Measurements from ENCODE around the gene KLHL10. TPM values are rescaled to one million over a fixed set of nuclear protein-coding genes. Genes with fewer than 3 reads are reported as not detected.
A peak's percentile ranks its signal among the peaks of the same experiment; 100 is the strongest.
"Not testable (repeated sequence)": the region's sequence is repeated elsewhere in the genome, so short reads cannot be mapped to it uniquely, and the experiment has no call there.

Gene KLHL10
- polyA plus RNA-seq, 1 donor: 0.06 TPM

- no CpG with 5 or more reads among the region's 13 CpGs for WGBS (ENCODE audit: insufficient coverage, low lambda C conversion rate)
These were observed 2.3 kb upstream of the KLHL10 start for GRCh38 chr17:41835214-41835799.

GRCh38 chr17:41835800-41836549 is 1.6 kb upstream of the KLHL10 start, which contains the start of gene NT5C3B:
TSS of gene NT5C3B (minus strand) at chr17:41836232. CDS start at chr17:41836193, 39 bp downstream.
- Histone ChIP-seq H3K36me3 (ENCODE audit: control insufficient read depth, insufficient read depth, low read length) (peaks cover 12% of the 10 kb centered on the region), H3K4me3 (ENCODE audit: low read length) (peak within 1 kb of the TSS; percentile 75), H3K9me3 (ENCODE audit: control insufficient read depth, low read depth, low read length) (no peaks in the 10 kb centered on the region), H3K27ac (ENCODE audit: low read length) (no peak within 1 kb of the TSS), H3K4me1 (ENCODE audit: control insufficient read depth, insufficient read depth, low read length) (no peaks in the 10 kb centered on the region), H3K27me3 (ENCODE audit: control insufficient read depth, insufficient read depth, low read length) (no peaks in the 10 kb centered on the region)
- no CpG with 5 or more reads among the region's 72 CpGs for WGBS (ENCODE audit: insufficient coverage, low lambda C conversion rate)
- DNase-seq: peak; percentile 51 to 64

More at GRCh38 chr17:41835214-41835799, 2.3 kb upstream of the KLHL10 start:
- Histone ChIP-seq H3K27me3 (ENCODE audit: control insufficient read depth, insufficient read depth, low read length) (no peaks in the 10 kb centered on the region), H3K4me1 (ENCODE audit: control insufficient read depth, insufficient read depth, low read length) (no peaks in the 10 kb centered on the region), H3K27ac (ENCODE audit: low read length) (no peak overlapping the region), H3K9me3 (ENCODE audit: control insufficient read depth, low read depth, low read length) (no peaks in the 10 kb centered on the region), H3K4me3 (ENCODE audit: low read length) (peak overlapping the region; percentile 75), H3K36me3 (ENCODE audit: control insufficient read depth, insufficient read depth, low read length) (peaks cover 16% of the 10 kb centered on the region)
- no peak for DNase-seq

DNA sequence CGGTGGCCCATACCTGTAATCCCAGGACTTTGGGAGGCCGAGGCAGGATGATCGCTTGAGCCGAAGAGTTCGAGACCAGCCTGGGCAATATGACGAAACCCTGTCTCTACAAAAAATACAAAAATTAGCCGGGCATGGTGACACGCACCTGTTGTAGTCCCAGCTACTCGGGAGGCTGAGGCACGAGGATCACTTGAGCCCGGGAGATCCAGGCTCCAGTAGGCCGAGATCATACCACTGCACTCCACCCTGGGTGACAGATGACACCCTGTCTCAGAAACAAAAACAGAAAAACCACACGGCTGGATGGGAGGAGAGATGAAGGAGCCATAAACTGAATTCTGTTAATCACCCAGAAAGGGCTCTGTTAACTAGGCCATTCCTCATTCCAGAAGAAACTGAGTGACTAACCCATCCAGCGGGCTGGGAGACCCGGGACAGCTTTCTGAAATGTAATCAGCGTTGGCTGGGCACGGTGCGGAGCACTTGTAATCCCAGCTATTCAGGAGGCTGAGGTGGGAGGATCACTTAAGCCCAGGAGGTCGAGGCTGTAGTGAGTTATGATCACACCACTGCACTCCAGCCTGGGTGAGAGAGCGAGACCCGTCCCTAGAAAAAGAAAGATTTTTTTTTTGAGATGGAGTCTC is 952 bp upstream of the KLHL10 start:
- H3K27ac ChIP-seq (ENCODE audit: low read length): no peak overlapping the region
- no CpG with 5 or more reads among the region's 21 CpGs for WGBS (ENCODE audit: insufficient coverage, low lambda C conversion rate)
- H3K4me3 ChIP-seq (ENCODE audit: low read length): peak overlapping the region; percentile 75
- H3K4me1 ChIP-seq (ENCODE audit: control insufficient read depth, insufficient read depth, low read length): no peaks in the 10 kb centered on the region
- DNase-seq: no peak
- H3K36me3 ChIP-seq (ENCODE audit: control insufficient read depth, insufficient read depth, low read length): peaks cover 6% of the 10 kb centered on the region
- H3K9me3 ChIP-seq (ENCODE audit: control insufficient read depth, low read depth, low read length): no peaks in the 10 kb centered on the region
- no peaks in the 10 kb centered on the region for H3K27me3 ChIP-seq (ENCODE audit: control insufficient read depth, insufficient read depth, low read length)

DNA sequence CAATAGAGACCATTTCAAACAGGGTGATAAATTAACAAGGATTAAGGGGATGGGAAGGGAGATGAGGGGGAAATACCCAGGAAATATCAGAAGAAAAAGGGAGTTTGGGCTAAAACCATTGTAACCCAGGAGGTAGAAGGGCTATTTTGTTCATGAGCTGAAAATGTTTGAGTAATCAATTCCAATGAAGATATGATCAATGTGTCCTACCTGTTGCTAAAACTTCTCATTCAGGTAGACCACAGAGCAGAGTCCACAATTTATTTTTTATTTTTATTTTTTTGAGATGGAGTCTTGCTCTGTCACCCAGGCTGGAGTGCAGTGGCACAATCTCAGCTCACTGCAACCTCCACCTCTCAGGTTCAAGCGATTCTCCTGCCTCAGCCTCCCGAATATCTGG is 1.8 kb downstream of the KLHL10 start:
- WGBS (ENCODE audit: insufficient coverage, low lambda C conversion rate): 100% methylated on average over 1 of the region's 2 CpGs
- DNase-seq; H3K9me3 ChIP-seq (ENCODE audit: control insufficient read depth, low read depth, low read length); H3K4me3 ChIP-seq (ENCODE audit: low read length); H3K27ac ChIP-seq (ENCODE audit: low read length); H3K27me3 ChIP-seq (ENCODE audit: control insufficient read depth, insufficient read depth, low read length); H3K4me1 ChIP-seq (ENCODE audit: control insufficient read depth, insufficient read depth, low read length); H3K36me3 ChIP-seq (ENCODE audit: control insufficient read depth, insufficient read depth, low read length): not testable (repeated sequence)

- not testable (repeated sequence) for H3K4me3 ChIP-seq (ENCODE audit: low read length); DNase-seq; H3K27me3 ChIP-seq (ENCODE audit: control insufficient read depth, insufficient read depth, low read length); H3K9me3 ChIP-seq (ENCODE audit: control insufficient read depth, low read depth, low read length); H3K36me3 ChIP-seq (ENCODE audit: control insufficient read depth, insufficient read depth, low read length); H3K27ac ChIP-seq (ENCODE audit: low read length); H3K4me1 ChIP-seq (ENCODE audit: control insufficient read depth, insufficient read depth, low read length)
- WGBS (ENCODE audit: insufficient coverage, low lambda C conversion rate): no CpG with 5 or more reads among the region's 6 CpGs
These were observed 3.2 kb downstream of the KLHL10 start for GRCh38 chr17:41840781-41841180.

DNA sequence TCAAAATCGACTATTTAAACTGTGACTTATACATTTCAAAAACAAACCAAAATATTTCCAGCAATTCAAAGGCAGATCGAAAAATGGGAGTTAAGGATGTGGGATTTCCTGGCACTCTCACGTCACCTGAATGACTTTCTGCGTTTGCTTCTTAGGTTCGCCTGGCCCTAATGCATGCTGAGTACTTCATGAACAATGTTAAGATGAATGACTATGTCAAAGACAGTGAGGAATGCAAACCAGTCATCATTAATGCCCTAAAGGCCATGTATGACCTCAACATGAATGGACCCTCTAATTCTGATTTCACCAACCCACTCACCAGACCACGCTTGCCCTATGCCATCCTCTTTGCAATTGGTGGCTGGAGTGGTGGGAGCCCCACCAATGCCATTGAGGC is 7.3 kb downstream of the KLHL10 start:
- Histone ChIP-seq H3K36me3 (ENCODE audit: control insufficient read depth, insufficient read depth, low read length) (no peaks in the 10 kb centered on the region), H3K9me3 (ENCODE audit: control insufficient read depth, low read depth, low read length) (no peaks in the 10 kb centered on the region), H3K4me1 (ENCODE audit: control insufficient read depth, insufficient read depth, low read length) (no peaks in the 10 kb centered on the region), H3K27me3 (ENCODE audit: control insufficient read depth, insufficient read depth, low read length) (no peaks in the 10 kb centered on the region), H3K4me3 (ENCODE audit: low read length) (no peak overlapping the region), H3K27ac (ENCODE audit: low read length) (no peak overlapping the region)
- DNase-seq: no peak
- 86% methylated on average over 1 of the region's 6 CpGs for WGBS (ENCODE audit: insufficient coverage, low lambda C conversion rate)

DNA sequence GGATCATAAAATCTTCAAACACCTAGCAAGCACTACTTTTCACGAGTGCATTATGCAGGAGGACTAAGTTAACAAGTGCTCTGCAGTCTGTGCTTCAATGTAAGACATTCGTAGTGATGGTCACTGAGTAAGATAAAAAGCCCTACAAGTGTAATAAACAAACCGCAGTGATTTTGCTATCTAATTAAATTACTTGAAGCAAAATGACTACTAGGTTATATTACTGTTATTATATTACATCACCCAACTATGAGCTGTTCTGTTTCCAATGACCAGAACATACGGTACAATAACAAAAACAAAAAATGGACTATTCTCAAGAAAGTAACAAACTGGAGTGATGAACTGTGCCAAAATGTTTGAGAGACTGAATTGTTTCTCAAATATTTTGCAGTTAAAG is 11.2 kb downstream of the KLHL10 start:
- no peak overlapping the region for H3K27ac ChIP-seq (ENCODE audit: low read length)

DNA sequence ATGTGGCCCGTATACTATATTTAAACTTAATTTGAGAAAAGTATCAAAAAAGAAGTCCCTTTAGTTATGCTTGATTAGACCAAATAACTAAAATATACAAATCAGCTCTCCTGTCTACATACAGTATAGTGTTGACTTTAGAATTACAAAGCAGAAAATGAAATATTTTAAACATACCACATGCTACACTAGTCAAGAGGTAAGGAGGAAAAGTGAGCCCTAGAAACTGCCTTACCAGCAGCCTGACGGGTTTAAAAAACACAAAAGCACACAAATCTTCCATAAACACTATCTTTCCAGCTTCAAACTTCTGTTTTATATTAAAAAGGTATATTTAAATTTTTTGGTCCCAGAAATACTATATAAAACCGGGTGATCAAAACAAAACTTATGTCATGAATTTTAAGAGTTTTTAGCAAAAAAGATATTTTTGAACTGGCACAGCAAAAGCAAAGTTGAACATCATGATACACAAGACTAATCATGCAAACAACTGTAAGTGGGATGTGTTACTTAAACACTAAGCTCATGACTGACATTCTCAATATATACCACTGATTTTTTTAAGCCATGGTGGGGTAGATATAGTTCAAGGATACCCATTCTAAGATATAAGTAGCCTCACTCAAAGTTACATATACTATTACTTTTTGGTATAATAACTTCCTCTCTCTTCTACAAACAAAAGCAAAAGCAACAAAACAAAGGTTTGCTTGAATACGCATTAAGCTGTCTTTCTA is 11.8 kb downstream of the KLHL10 start:
- DNase-seq: no peak
- Histone ChIP-seq H3K36me3 (ENCODE audit: control insufficient read depth, insufficient read depth, low read length) (peaks cover 14% of the 10 kb centered on the region), H3K27ac (ENCODE audit: low read length) (no peak overlapping the region), H3K4me1 (ENCODE audit: control insufficient read depth, insufficient read depth, low read length) (no peaks in the 10 kb centered on the region), H3K4me3 (ENCODE audit: low read length) (no peak overlapping the region), H3K27me3 (ENCODE audit: control insufficient read depth, insufficient read depth, low read length) (no peaks in the 10 kb centered on the region), H3K9me3 (ENCODE audit: control insufficient read depth, low read depth, low read length) (no peaks in the 10 kb centered on the region)
- WGBS (ENCODE audit: insufficient coverage, low lambda C conversion rate): 90% methylated on average over 2 of the region's 4 CpGs

More for the DNA sequence above, 11.2 kb downstream of the KLHL10 start:
- WGBS (ENCODE audit: insufficient coverage, low lambda C conversion rate): 100% methylated on average over 1 of the region's 4 CpGs
- no peaks in the 10 kb centered on the region for H3K27me3 ChIP-seq (ENCODE audit: control insufficient read depth, insufficient read depth, low read length)
- H3K4me3 ChIP-seq (ENCODE audit: low read length): no peak overlapping the region
- DNase-seq: no peak
- H3K9me3 ChIP-seq (ENCODE audit: control insufficient read depth, low read depth, low read length): no peaks in the 10 kb centered on the region
- peaks cover 9% of the 10 kb centered on the region for H3K36me3 ChIP-seq (ENCODE audit: control insufficient read depth, insufficient read depth, low read length)
- no peaks in the 10 kb centered on the region for H3K4me1 ChIP-seq (ENCODE audit: control insufficient read depth, insufficient read depth, low read length)

DNA sequence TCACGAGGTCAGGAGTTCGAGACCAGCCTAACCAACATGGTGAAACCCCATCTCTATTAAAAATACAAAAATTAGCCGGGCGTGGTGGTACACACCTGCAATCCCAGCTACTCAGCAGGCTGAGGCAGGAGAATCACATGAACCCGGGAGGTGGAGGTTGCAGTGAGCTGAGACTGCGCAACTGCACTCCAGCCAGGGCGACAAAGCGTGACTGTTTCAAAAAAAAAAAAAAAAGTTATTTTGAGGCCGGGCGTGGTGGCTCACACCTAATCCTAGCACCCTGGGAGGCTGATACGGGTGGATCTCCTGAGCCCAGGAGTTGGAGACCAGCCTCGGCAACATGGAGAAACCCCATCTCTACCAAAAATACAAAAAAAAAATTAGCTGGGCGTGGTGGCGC is 13.8 kb downstream of the KLHL10 start:
- H3K4me3 ChIP-seq (ENCODE audit: low read length); H3K27ac ChIP-seq (ENCODE audit: low read length); H3K9me3 ChIP-seq (ENCODE audit: control insufficient read depth, low read depth, low read length); H3K27me3 ChIP-seq (ENCODE audit: control insufficient read depth, insufficient read depth, low read length); DNase-seq; H3K4me1 ChIP-seq (ENCODE audit: control insufficient read depth, insufficient read depth, low read length): not testable (repeated sequence)
- no CpG with 5 or more reads among the region's 14 CpGs for WGBS (ENCODE audit: insufficient coverage, low lambda C conversion rate)
- peaks cover 20% of the 10 kb centered on the region for H3K36me3 ChIP-seq (ENCODE audit: control insufficient read depth, insufficient read depth, low read length)

GRCh38 chr17:41860254-41860931 is 22.8 kb downstream of the KLHL10 start:
- WGBS (ENCODE audit: insufficient coverage, low lambda C conversion rate): 100% methylated on average over 1 of the region's 3 CpGs
- no peaks in the 10 kb centered on the region for H3K9me3 ChIP-seq (ENCODE audit: control insufficient read depth, low read depth, low read length)
- H3K27ac ChIP-seq (ENCODE audit: low read length): no peak overlapping the region
- H3K27me3 ChIP-seq (ENCODE audit: control insufficient read depth, insufficient read depth, low read length): no peaks in the 10 kb centered on the region
- H3K4me3 ChIP-seq (ENCODE audit: low read length): no peak overlapping the region
- DNase-seq: no peak
- H3K4me1 ChIP-seq (ENCODE audit: control insufficient read depth, insufficient read depth, low read length): peaks cover 12% of the 10 kb centered on the region
- peaks cover 2% of the 10 kb centered on the region for H3K36me3 ChIP-seq (ENCODE audit: control insufficient read depth, insufficient read depth, low read length)

All from large intestine (tissue), 3 donors.